ENCODE data around the gene SBF1. TPM values are rescaled to one million over a fixed set of nuclear protein-coding genes. Genes with fewer than 3 reads are reported as not detected.
"Not testable (repeated sequence)": the region's sequence is repeated elsewhere in the genome, so short reads cannot be mapped to it uniquely, and the experiment has no call there.

Gene SBF1
- total RNA-seq, 2 donors from 2014 or later = 41.1 to 57.1 TPM

DNA sequence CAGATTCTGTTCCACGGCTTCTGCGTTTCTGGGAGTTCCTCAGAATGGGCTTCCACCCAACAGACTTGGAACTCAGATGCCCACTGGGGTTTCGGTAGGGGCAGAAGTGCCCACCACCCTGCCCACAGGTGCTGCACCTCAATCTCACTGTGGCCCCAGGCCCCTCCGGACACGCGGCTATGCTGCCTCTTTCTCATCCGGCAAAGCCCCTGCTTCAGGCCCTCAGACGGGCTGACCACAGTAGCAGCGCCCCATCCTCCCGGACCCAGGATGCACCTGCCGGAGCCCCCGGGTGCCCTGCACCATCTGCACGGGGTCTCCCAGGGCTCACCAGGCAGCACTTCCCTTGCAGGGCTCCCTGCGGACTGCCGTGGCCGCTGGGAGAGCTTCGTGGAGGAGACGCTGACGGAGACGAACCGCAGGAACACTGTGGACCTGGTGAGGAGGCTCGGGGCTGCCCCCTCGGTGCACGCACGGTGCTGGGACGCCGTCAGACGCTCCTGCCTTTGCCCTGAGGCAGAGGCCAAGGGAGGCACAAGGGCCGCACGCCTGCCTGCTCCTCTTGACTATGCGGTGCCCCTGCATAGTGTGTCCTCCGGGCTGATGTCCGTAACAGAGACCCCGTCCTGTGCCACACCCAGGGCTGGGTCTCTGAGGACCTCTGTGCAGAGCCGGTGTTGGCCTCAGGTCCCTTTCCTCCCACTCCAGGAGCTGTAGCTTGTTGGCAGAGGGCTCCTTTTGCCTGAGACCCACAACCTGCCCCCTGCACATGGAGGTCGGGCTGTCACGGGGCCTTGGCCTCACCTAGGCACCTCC lies 38.6 kb downstream of the SBF1 start:
- Histone ChIP-seq H3K27ac (no peak overlapping the region), H3K9me3 (no peaks in the 10 kb centered on the region), H3K4me3 (no peak overlapping the region), H3K27me3 (no peaks in the 10 kb centered on the region), H3K4me1 (no peaks in the 10 kb centered on the region), H3K36me3 (peaks cover 77% of the 10 kb centered on the region)
- TF ChIP-seq, protein P1, sequence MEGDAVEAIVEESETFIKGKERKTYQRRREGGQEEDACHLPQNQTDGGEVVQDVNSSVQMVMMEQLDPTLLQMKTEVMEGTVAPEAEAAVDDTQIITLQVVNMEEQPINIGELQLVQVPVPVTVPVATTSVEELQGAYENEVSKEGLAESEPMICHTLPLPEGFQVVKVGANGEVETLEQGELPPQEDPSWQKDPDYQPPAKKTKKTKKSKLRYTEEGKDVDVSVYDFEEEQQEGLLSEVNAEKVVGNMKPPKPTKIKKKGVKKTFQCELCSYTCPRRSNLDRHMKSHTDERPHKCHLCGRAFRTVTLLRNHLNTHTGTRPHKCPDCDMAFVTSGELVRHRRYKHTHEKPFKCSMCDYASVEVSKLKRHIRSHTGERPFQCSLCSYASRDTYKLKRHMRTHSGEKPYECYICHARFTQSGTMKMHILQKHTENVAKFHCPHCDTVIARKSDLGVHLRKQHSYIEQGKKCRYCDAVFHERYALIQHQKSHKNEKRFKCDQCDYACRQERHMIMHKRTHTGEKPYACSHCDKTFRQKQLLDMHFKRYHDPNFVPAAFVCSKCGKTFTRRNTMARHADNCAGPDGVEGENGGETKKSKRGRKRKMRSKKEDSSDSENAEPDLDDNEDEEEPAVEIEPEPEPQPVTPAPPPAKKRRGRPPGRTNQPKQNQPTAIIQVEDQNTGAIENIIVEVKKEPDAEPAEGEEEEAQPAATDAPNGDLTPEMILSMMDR (IDR thresholded peaks at IDR 0.05) = no peak
- no peak for DNase-seq (ENCODE audit: low spot score)

DNA sequence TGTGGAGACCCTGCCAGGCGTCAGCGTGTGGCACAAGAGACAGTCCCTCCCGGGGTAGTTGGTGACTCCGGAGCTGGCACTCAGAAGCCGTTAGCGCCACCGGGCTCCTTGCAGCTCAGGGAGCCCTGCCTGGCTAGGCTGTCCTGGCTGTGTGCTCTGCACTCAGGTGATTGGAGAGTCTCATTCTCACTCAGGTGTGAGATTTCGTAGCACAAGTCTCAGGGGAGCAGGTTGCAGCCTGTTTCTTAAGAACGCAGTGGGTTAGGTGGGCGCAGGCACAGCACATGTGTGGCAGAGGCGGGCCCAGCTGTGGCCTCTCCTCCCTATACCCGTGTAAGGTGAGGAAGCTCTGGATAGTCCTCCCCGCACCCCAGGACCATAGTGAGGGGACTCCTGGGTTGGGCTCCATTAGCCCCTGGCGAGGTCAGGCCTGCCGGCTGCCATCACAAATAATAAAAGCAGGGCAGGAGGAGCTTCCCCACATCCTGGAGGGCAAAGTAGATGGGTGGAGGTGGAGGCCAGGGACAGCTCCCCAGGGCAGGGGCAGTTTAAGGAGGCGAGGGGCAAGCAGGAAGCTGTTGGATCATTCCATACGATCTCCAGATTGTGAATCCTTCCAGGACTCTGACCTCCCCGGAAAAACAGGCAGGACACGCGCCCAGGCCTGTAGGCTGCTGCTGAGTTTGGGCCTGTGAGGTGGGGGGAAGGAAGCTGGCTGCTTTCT lies 39.4 kb downstream of the SBF1 start:
- Histone ChIP-seq H3K4me1 (no peaks in the 10 kb centered on the region), H3K27ac (no peak overlapping the region), H3K27me3 (no peaks in the 10 kb centered on the region), H3K36me3 (peaks cover 79% of the 10 kb centered on the region), H3K9me3 (no peaks in the 10 kb centered on the region), H3K4me3 (no peak overlapping the region)
- no peak for DNase-seq (ENCODE audit: low spot score)
- TF ChIP-seq, protein P1 (IDR thresholded peaks at IDR 0.05) = no peak

DNA sequence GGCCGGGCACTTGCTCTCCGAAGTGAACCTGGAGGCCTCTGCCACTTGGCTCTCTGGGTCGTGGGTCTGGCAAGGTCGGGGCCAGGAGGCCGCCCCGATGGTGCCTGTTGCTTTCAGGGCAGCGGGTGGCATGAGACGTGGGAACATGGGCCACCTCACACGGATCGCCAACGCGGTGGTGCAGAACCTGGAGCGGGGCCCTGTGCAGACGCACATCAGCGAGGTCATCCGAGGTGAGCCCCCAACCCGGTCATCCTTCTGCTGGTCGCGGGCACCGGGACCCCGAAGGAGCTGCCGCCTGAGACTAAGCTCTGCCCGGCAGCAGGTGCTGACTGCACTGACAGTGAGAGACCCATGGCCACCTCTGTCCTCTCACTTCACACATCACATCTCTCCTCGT lies 40.0 kb downstream of the SBF1 start:
- no peak for DNase-seq (ENCODE audit: low spot score)
- H3K9me3 ChIP-seq = no peaks in the 10 kb centered on the region
- no peaks in the 10 kb centered on the region for H3K27me3 ChIP-seq
- no peaks in the 10 kb centered on the region for H3K4me1 ChIP-seq
- TF ChIP-seq, protein P1 (IDR thresholded peaks at IDR 0.05) = no peak
- no peak overlapping the region for H3K27ac ChIP-seq
- H3K4me3 ChIP-seq = no peak overlapping the region
- peaks cover 79% of the 10 kb centered on the region for H3K36me3 ChIP-seq

- not testable (repeated sequence) for H3K4me3 ChIP-seq; H3K9me3 ChIP-seq; H3K4me1 ChIP-seq; H3K27me3 ChIP-seq; H3K27ac ChIP-seq; DNase-seq (ENCODE audit: low spot score)
- peaks cover 75% of the 10 kb centered on the region for H3K36me3 ChIP-seq
Observed at GRCh38 chr22:50432877-50433510, 41.8 kb downstream of the SBF1 start.

- H3K27me3 ChIP-seq = no peaks in the 10 kb centered on the region
- H3K4me3 ChIP-seq = no peak overlapping the region
- no peaks in the 10 kb centered on the region for H3K4me1 ChIP-seq
- peaks cover 78% of the 10 kb centered on the region for H3K36me3 ChIP-seq
- no peak overlapping the region for H3K27ac ChIP-seq
- H3K9me3 ChIP-seq = no peaks in the 10 kb centered on the region
- no peak for DNase-seq (ENCODE audit: low spot score)
- TF ChIP-seq, protein P1 (IDR thresholded peaks at IDR 0.05) = no peak
Observed at GRCh38 chr22:50432131-50432876, 42.5 kb downstream of the SBF1 start.
